Lung microvascular endothelial cell (primary cell): ENCODE measurements around the gene GPR4. TPM values are rescaled to one million over a fixed set of nuclear protein-coding genes. Genes with fewer than 3 reads are reported as not detected.

Source experiments
- DNase-seq, 2 donors: peaks; one replicate each; pipeline versions ENCODE4 v3.0.0 to v3.0.0-alpha.2; 2010; ENCODE audit warnings: low read depth in 2 of 2
- total RNA-seq: library from RNA; depleted of rRNA; stranded (reverse); fragments of >200 nt; gene quantifications from 2 replicates; pipeline ENCODE4 v1.2.1, GENCODE V29; 2014

GPR4 gene
- total RNA-seq, 1 donor from 2014 or later, result 1.6 TPM

- DNase-seq, result no peak
Measured at GRCh38 chr19:45554481-45554880, 47.5 kb downstream of the GPR4 start.

GRCh38 chr19:45553464-45553863, 48.5 kb downstream of the GPR4 start:
- no peak for DNase-seq

- DNase-seq, result peak; percentile 27 to 47
Measured at GRCh38 chr19:45547965-45548609, 53.9 kb downstream of the GPR4 start.

- no peak for DNase-seq
Measured at GRCh38 chr19:45547211-45547770, 54.7 kb downstream of the GPR4 start.

GRCh38 chr19:45542234-45542668, 59.8 kb downstream of the GPR4 start:
- no peak for DNase-seq

Other genes with a start within 250 kb of the GPR4 start
- gene ERCC2, start 231.6 kb downstream of the GPR4 start, total RNA-seq, result 13.9 and 19.4 TPM in 2 replicates
- 6.1 and 17.5 TPM in 2 replicates for gene PPP1R13L, start 197.1 kb downstream of the GPR4 start, total RNA-seq
- gene POLR1G, start 195.6 kb downstream of the GPR4 start, total RNA-seq, result 4.6 and 11.3 TPM in 2 replicates
- 49.0 and 51.2 TPM in 2 replicates for gene ERCC1, start 178.3 kb downstream of the GPR4 start, total RNA-seq
- gene FOSB, start 134.2 kb downstream of the GPR4 start, total RNA-seq, result 0.65 and 23.4 TPM in 2 replicates
- gene RTN2, start 105.2 kb downstream of the GPR4 start, total RNA-seq, result 5.0 and 5.6 TPM in 2 replicates
- gene PPM1N, start 103.8 kb downstream of the GPR4 start, total RNA-seq, result 1.3 TPM in 1 of 2 replicates, not detected in the other
- 32.9 and 49.0 TPM in 2 replicates for gene VASP, start 94.7 kb downstream of the GPR4 start, total RNA-seq
- 3.1 and 5.4 TPM in 2 replicates for gene OPA3, start 17.4 kb downstream of the GPR4 start, total RNA-seq
- gene EML2, start 37.2 kb upstream of the GPR4 start, total RNA-seq, result 8.9 and 15.1 TPM in 2 replicates
- under 0.01 TPM in 2 replicates for gene GIPR, start 66.0 kb upstream of the GPR4 start, total RNA-seq
- 331 and 391 TPM in 2 replicates for gene SNRPD2, start 89.7 kb upstream of the GPR4 start, total RNA-seq
- gene QPCTL, start 90.5 kb upstream of the GPR4 start, total RNA-seq, result 5.9 and 7.7 TPM in 2 replicates
- gene FBXO46, start 128.7 kb upstream of the GPR4 start, total RNA-seq, result 3.5 and 4.4 TPM in 2 replicates
- not detected in 2 replicates for gene MEIOSIN, start 131.2 kb upstream of the GPR4 start, total RNA-seq
- gene SIX5, start 167.0 kb upstream of the GPR4 start, total RNA-seq, result 3.3 and 5.0 TPM in 2 replicates
- 4.4 and 7.7 TPM in 2 replicates for gene DMPK, start 180.3 kb upstream of the GPR4 start, total RNA-seq
- gene DMWD, start 190.6 kb upstream of the GPR4 start, total RNA-seq, result 11.6 and 19.4 TPM in 2 replicates
- under 0.01 TPM in 2 replicates for gene RSPH6A, start 213.1 kb upstream of the GPR4 start, total RNA-seq